ENCODE results near the gene MCF2L2.

Gene MCF2L2

DNA sequence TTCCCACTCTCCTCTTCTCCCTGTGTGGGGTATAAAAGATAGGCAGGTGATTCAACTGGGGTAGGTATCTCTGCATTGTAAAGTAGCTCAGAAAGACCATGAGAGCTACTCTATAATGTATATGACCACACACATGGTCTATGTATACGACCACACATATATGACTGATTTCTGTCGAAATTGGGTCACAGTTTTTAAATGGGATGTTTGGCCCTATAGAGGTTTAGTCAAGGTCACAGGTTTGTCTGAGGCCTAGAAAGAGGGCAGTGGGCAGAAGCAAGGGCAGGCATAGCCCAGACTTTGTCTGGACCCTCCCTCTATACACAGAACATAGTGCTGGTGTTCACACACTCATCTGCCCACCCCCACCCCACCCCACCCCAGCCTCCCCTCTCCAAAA lies 270.3 kb downstream of the MCF2L2 start:
- DNase-seq (ENCODE audit: extremely low spot score): no peak
- ChIA-PET CTCF (no interaction called here), POLR2A (no interaction called here)
- TF ChIP-seq, protein P1, sequence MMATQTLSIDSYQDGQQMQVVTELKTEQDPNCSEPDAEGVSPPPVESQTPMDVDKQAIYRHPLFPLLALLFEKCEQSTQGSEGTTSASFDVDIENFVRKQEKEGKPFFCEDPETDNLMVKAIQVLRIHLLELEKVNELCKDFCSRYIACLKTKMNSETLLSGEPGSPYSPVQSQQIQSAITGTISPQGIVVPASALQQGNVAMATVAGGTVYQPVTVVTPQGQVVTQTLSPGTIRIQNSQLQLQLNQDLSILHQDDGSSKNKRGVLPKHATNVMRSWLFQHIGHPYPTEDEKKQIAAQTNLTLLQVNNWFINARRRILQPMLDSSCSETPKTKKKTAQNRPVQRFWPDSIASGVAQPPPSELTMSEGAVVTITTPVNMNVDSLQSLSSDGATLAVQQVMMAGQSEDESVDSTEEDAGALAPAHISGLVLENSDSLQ (IDR thresholded peaks at IDR 0.05): no peak
- TF ChIP-seq HDGF (IDR thresholded peaks at IDR 0.05; ENCODE audit: borderline replicate concordance): no peak
- TF ChIP-seq FOXM1 (IDR thresholded peaks at IDR 0.05; ENCODE audit: borderline replicate concordance): no peak
- no peak for TF ChIP-seq FOXK2 (IDR thresholded peaks at IDR 0.05)
- no peak for TF ChIP-seq SP1 (IDR thresholded peaks at IDR 0.05)
- TF ChIP-seq ZNF384 (IDR thresholded peaks at IDR 0.05): no peak
- TF ChIP-seq ELF4 (IDR thresholded peaks at IDR 0.05): no peak
- no peak for TF ChIP-seq SUZ12 (IDR thresholded peaks at IDR 0.05)
- no peak for TF ChIP-seq ARNT (IDR thresholded peaks at IDR 0.05)

DNA sequence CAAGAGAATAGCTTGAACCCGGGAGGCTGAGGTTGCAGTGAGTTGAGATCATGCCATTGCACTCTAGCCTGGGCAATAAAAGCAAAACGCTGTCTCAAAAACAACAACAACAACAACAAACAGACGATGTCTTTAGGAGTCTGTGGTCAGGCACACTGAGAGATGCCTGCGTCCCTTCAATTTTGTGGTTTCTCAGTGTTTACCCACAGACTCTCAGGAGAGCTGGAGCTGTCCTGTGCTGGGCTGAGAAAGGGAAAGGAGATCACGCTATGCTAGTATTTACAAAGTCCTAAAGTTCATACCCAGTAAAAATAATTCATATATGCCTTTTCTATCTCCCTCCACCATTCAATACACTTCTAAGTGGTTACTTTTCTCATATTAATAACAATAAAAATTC lies 272.2 kb downstream of the MCF2L2 start:
- no peak for TF ChIP-seq L3MBTL2 (conservative IDR thresholded peaks at IDR 0.05)
- no peak for TF ChIP-seq FOXM1 (IDR thresholded peaks at IDR 0.05; ENCODE audit: borderline replicate concordance)
- TF ChIP-seq, protein P1 (IDR thresholded peaks at IDR 0.05): no peak
- TF ChIP-seq ARNT (IDR thresholded peaks at IDR 0.05): no peak
- no peak for TF ChIP-seq BHLHE40 (IDR thresholded peaks at IDR 0.05; ENCODE audit: borderline replicate concordance)
- TF ChIP-seq FOXA1 (IDR thresholded peaks at IDR 0.05): no peak
- ChIA-PET POLR2A (no interaction called here), CTCF (no interaction called here)
- DNase-seq (ENCODE audit: extremely low spot score): no peak

DNA sequence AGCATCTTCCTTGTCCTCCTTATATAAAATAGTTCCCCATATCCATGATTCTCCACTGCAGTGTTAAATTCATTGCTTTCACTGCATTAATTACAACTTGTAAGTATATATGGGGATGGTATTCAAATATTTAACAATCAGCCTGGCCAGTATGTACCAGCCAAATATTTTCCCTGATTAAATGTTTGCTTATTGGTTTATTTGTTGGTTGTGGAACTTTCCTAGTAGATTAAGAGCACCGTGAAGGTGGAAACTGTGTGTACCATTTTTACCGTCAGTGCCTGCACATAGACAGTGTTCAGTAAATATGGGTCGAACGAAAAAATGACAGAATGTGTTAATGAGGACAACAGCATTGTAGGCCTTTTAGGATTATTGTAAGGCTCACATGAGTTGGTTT lies 272.9 kb downstream of the MCF2L2 start:
- no peak for DNase-seq (ENCODE audit: extremely low spot score)
- TF ChIP-seq, protein P1 (IDR thresholded peaks at IDR 0.05): no peak
- TF ChIP-seq FOXK2 (IDR thresholded peaks at IDR 0.05): no peak
- TF ChIP-seq SUZ12 (IDR thresholded peaks at IDR 0.05): no peak
- no peak for TF ChIP-seq LEF1 (IDR thresholded peaks at IDR 0.05; ENCODE audit: borderline replicate concordance)
- no peak for TF ChIP-seq HDGF (IDR thresholded peaks at IDR 0.05; ENCODE audit: borderline replicate concordance)
- no peak for TF ChIP-seq SP1 (IDR thresholded peaks at IDR 0.05)
- no peak for TF ChIP-seq TARDBP (IDR thresholded peaks at IDR 0.05)
- no peak for TF ChIP-seq FOXM1 (IDR thresholded peaks at IDR 0.05; ENCODE audit: borderline replicate concordance)
- no peak for TF ChIP-seq ELF4 (IDR thresholded peaks at IDR 0.05)
- no peak for TF ChIP-seq ZNF384 (IDR thresholded peaks at IDR 0.05)
- TF ChIP-seq FOXA1 (IDR thresholded peaks at IDR 0.05): no peak
- TF ChIP-seq ARNT (IDR thresholded peaks at IDR 0.05): no peak
- no peak for TF ChIP-seq CTBP1 (IDR thresholded peaks at IDR 0.05; ENCODE audit: borderline replicate concordance)
- no peak for TF ChIP-seq NFRKB (IDR thresholded peaks at IDR 0.05)
- TF ChIP-seq L3MBTL2 (conservative IDR thresholded peaks at IDR 0.05): no peak
- no peak for TF ChIP-seq BHLHE40 (IDR thresholded peaks at IDR 0.05; ENCODE audit: borderline replicate concordance)
- ChIA-PET CTCF (no interaction called here), POLR2A (no interaction called here)

DNA sequence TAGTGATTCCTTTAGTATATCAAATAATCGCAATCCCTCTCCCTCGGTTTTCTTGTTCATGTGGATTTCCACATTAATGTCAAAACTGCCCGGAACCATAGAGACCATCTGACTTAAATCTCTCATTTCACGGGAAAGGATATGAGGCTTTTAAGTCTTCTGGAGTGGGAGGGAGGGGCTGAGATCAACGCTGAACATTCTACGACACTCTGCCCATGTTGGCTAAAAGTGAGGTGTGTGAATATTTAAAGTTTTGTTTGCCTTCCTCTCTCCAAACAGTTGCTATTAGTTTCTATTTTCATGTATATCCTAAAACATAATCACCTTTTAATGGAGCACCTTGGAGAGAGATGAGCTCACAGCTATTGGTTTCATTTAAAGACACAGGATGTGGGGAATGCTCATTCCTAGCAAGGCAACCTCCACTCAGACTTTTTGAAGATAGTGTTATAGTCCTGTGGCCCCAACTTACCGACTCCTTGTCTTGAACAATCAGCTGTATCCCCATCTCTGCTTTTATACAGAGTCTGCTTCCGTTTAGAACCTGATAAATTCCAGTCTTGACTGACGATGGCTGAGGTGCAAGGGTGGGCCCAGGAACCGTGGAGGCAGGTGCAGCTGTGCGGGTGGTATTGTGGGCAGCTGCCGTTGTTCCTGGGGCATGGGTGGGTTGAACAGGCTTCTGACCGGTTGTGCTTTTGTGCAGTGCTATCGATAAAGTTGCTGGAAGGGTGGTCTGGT lies 275.0 kb downstream of the MCF2L2 start:
- no peak for DNase-seq (ENCODE audit: extremely low spot score)
- TF ChIP-seq, protein P1 (IDR thresholded peaks at IDR 0.05): no peak
- TF ChIP-seq NFRKB (IDR thresholded peaks at IDR 0.05) (no peak), CTBP1 (IDR thresholded peaks at IDR 0.05; ENCODE audit: borderline replicate concordance) (no peak), FOXM1 (IDR thresholded peaks at IDR 0.05; ENCODE audit: borderline replicate concordance) (no peak), LEF1 (IDR thresholded peaks at IDR 0.05; ENCODE audit: borderline replicate concordance) (no peak), HDGF (IDR thresholded peaks at IDR 0.05; ENCODE audit: borderline replicate concordance) (no peak), TARDBP (IDR thresholded peaks at IDR 0.05) (no peak), SP1 (IDR thresholded peaks at IDR 0.05) (no peak), BHLHE40 (IDR thresholded peaks at IDR 0.05; ENCODE audit: borderline replicate concordance) (no peak), ARNT (IDR thresholded peaks at IDR 0.05) (no peak), ZNF384 (IDR thresholded peaks at IDR 0.05) (no peak), ELF4 (IDR thresholded peaks at IDR 0.05) (no peak), FOXK2 (IDR thresholded peaks at IDR 0.05) (no peak), SUZ12 (IDR thresholded peaks at IDR 0.05) (no peak), FOXA1 (IDR thresholded peaks at IDR 0.05) (no peak), L3MBTL2 (conservative IDR thresholded peaks at IDR 0.05) (no peak)
- ChIA-PET POLR2A (no interaction called here), CTCF (no interaction called here)

DNA sequence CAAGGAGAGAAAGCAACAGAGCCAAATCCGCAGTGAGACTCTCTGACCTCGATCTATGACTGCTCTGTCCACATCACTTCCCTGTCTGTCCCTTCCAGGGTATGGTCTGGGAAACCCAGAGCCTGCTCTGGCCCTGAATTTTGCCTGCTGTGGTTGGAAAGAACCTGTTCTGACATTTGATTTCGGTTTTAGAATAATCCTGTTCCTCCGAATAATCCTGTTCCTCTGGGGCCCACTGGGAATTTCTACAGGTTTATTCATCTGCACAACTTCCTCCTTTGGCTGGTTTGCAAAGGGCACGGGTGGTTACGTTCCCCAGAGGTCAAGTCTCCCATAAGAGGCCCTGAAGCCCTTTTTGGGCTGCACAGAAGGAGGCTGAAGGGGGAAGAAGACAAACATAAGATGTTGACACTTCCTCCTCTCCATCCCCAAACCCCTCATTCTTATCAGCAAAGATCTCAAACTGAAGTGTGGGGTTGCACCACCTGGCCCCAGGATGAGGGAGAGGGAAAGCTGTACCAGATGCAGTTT lies 276.5 kb downstream of the MCF2L2 start:
- no peak for DNase-seq (ENCODE audit: extremely low spot score)
- TF ChIP-seq HDGF (IDR thresholded peaks at IDR 0.05; ENCODE audit: borderline replicate concordance) (no peak), BHLHE40 (IDR thresholded peaks at IDR 0.05; ENCODE audit: borderline replicate concordance) (no peak), FOXK2 (IDR thresholded peaks at IDR 0.05) (no peak), LEF1 (IDR thresholded peaks at IDR 0.05; ENCODE audit: borderline replicate concordance) (no peak), SUZ12 (IDR thresholded peaks at IDR 0.05) (no peak), TARDBP (IDR thresholded peaks at IDR 0.05) (no peak), ARNT (IDR thresholded peaks at IDR 0.05) (no peak), NFRKB (IDR thresholded peaks at IDR 0.05) (no peak), ZNF384 (IDR thresholded peaks at IDR 0.05) (no peak), CTBP1 (IDR thresholded peaks at IDR 0.05; ENCODE audit: borderline replicate concordance) (no peak), L3MBTL2 (conservative IDR thresholded peaks at IDR 0.05) (no peak), FOXM1 (IDR thresholded peaks at IDR 0.05; ENCODE audit: borderline replicate concordance) (no peak), FOXA1 (IDR thresholded peaks at IDR 0.05) (no peak), ELF4 (IDR thresholded peaks at IDR 0.05) (no peak), SP1 (IDR thresholded peaks at IDR 0.05) (no peak)
- TF ChIP-seq, protein P1 (IDR thresholded peaks at IDR 0.05): no peak
- ChIA-PET POLR2A (no interaction called here), CTCF (interaction anchor here (0.5 kb wide), 1 partner anchor 203 kb away, joined by 3 read pairs; no protein-coding TSS in a partner anchor)

All from HEK293T (cell line).